Hepatocyte (in vitro differentiated cells): ENCODE measurements around the gene SMIM5. TPM values are rescaled to one million over a fixed set of nuclear protein-coding genes. Genes with fewer than 3 reads are reported as not detected.

Experiments
- DNase-seq: peaks from one replicate; pipeline ENCODE4 v3.0.0-alpha.2; 2016; ENCODE audit warnings: low spot score
- H2AFZ ChIP-seq: fragments of 200-600 bp; sonication (generic); 2 replicates; pipeline ENCODE4 v1.6.0; 2016; ENCODE audit warnings: antibody characterized with exemption, mild to moderate bottlenecking
- H3K27ac ChIP-seq: fragments of 200-600 bp; sonication (generic); 2 replicates; pipeline ENCODE4 v1.5.1; 2016; ENCODE audit warnings: mild to moderate bottlenecking
- H3K27me3 ChIP-seq: fragments of 200-600 bp; sonication (generic); 2 replicates; pipeline ENCODE4 v1.6.1; 2016
- H3K36me3 ChIP-seq: fragments of 200-600 bp; sonication (generic); replicated peaks from 2 replicates; pipeline ENCODE4 v1.5.1; 2016; ENCODE audit warnings: low read depth; ENCODE audit not compliant: insufficient read depth
- H3K4me1 ChIP-seq: fragments of 200-600 bp; sonication (generic); 2 replicates; pipeline ENCODE4 v1.5.1; 2016; ENCODE audit warnings: mild to moderate bottlenecking, moderate library complexity; ENCODE audit not compliant: insufficient read depth
- H3K4me2 ChIP-seq: fragments of 200-600 bp; sonication (generic); 2 replicates; pipeline ENCODE4 v1.6.0; 2016
- H3K4me3 ChIP-seq: fragments of 200-600 bp; sonication (generic); 2 replicates; pipeline ENCODE4 v1.5.1; 2016; ENCODE audit warnings: mild to moderate bottlenecking
- H3K79me2 ChIP-seq: fragments of 200-600 bp; sonication (generic); 2 replicates; pipeline ENCODE4 v1.6.0; 2017; ENCODE audit warnings: mild to moderate bottlenecking
- H3K9me2 ChIP-seq: fragments of 200-600 bp; sonication (generic); replicated peaks from 2 replicates; pipeline ENCODE4 v1.6.0; 2017; ENCODE audit warnings: mild to moderate bottlenecking; ENCODE audit not compliant: insufficient read depth
- H3K9me3 ChIP-seq: fragments of 200-600 bp; sonication (generic); 2 replicates; pipeline ENCODE4 v1.5.1; 2016; ENCODE audit warnings: low read depth, mild to moderate bottlenecking
- H4K20me1 ChIP-seq: fragments of 200-600 bp; sonication (generic); 2 replicates; pipeline ENCODE4 v1.6.0; 2016; ENCODE audit warnings: mild to moderate bottlenecking; ENCODE audit not compliant: insufficient read depth, poor library complexity, severe bottlenecking
- CTCF ChIP-seq: fragments of 200-600 bp; sonication (generic); IDR thresholded peaks from 2 replicates; pipeline ENCODE4 v1.5.1; 2016; ENCODE audit warnings: antibody characterized with exemption, mild to moderate bottlenecking; ENCODE audit not compliant: poor library complexity
- EZH2 ChIP-seq: fragments of 200-600 bp; sonication (generic); IDR thresholded peaks from 2 replicates; pipeline ENCODE4 v1.6.1; 2016; ENCODE audit warnings: antibody characterized with exemption, mild to moderate bottlenecking, borderline replicate concordance
- EZH2phosphoT487 ChIP-seq: fragments of 200-600 bp; sonication (generic); IDR thresholded peaks from one replicate; pipeline ENCODE4 v1.6.1; 2018; ENCODE audit warnings: antibody characterized with exemption, mild to moderate bottlenecking, low read depth, moderate library complexity; ENCODE audit not compliant: unreplicated experiment, severe bottlenecking
- WGBS: methylation state at CpG from one replicate; pipeline ENCODE4 v1.1.6; 2016; ENCODE audit warnings: low lambda C conversion rate; ENCODE audit errors: missing lambda C conversion rate; 5-methylcytosine and 5-hydroxymethylcytosine counted together
- polyA plus RNA-seq: library from polyadenylated mRNA; unstranded; fragments of >200 nt; fragmentation: Nextera tagmentation; extraction: Ambion mirVana; gene quantifications from 2 replicates; pipeline ENCODE4 v1.2.1, GENCODE V29; 2016
- total RNA-seq: library from RNA; depleted of rRNA; stranded (reverse); fragments of >200 nt; gene quantifications from 2 replicates; pipeline ENCODE4 v1.2.3, GENCODE V29; 2014

The SMIM5 gene
- total and polyA plus RNA-seq, 2 experiments from 2014 or later, result 4.1 to 6.8 TPM

GRCh38 chr17:75595920-75596313 is 37.3 kb upstream of the SMIM5 start:
- Histone ChIP-seq H3K4me2 (no peak overlapping the region), H4K20me1 (no peaks in the 10 kb centered on the region), H3K9me3 (no peaks in the 10 kb centered on the region), H3K27me3 (no peaks in the 10 kb centered on the region), H3K27ac (no peak overlapping the region), H3K9me2 (no peaks in the 10 kb centered on the region), H3K36me3 (no peaks in the 10 kb centered on the region), H2AFZ (no peak overlapping the region), H3K79me2 (no peaks in the 10 kb centered on the region), H3K4me3 (no peak overlapping the region), H3K4me1 (no peaks in the 10 kb centered on the region)
- TF ChIP-seq EZH2, result no peak
- no peak for TF ChIP-seq CTCF
- TF ChIP-seq EZH2phosphoT487, result no peak
- WGBS, result 82% methylated on average over 6 of the region's 6 CpGs
- DNase-seq, result no peak

- Histone ChIP-seq H3K4me1 (no peaks in the 10 kb centered on the region), H3K4me3 (no peak overlapping the region), H3K36me3 (no peaks in the 10 kb centered on the region), H4K20me1 (no peaks in the 10 kb centered on the region), H3K4me2 (no peak overlapping the region), H3K27ac (no peak overlapping the region), H3K9me2 (no peaks in the 10 kb centered on the region), H3K9me3 (no peaks in the 10 kb centered on the region), H3K79me2 (no peaks in the 10 kb centered on the region), H2AFZ (no peak overlapping the region), H3K27me3 (no peaks in the 10 kb centered on the region)
- DNase-seq, result no peak
- 88% methylated on average over 17 of the region's 17 CpGs for WGBS
- TF ChIP-seq CTCF, result no peak
- TF ChIP-seq EZH2, result no peak
- TF ChIP-seq EZH2phosphoT487, result no peak
Measured at GRCh38 chr17:75596320-75597087, 36.7 kb upstream of the SMIM5 start.

GRCh38 chr17:75601057-75601987 is 31.9 kb upstream of the SMIM5 start:
- Histone ChIP-seq H3K79me2 (no peaks in the 10 kb centered on the region), H3K36me3 (no peaks in the 10 kb centered on the region), H3K4me3 (no peak overlapping the region), H3K4me2 (no peak overlapping the region), H3K9me3 (no peaks in the 10 kb centered on the region), H3K4me1 (no peaks in the 10 kb centered on the region), H4K20me1 (no peaks in the 10 kb centered on the region), H2AFZ (no peak overlapping the region), H3K27ac (no peak overlapping the region), H3K27me3 (no peaks in the 10 kb centered on the region), H3K9me2 (no peaks in the 10 kb centered on the region)
- TF ChIP-seq CTCF, result peak; percentile 62
- TF ChIP-seq EZH2, result no peak
- 68% methylated on average over 28 of the region's 28 CpGs for WGBS
- peak; percentile 66 for DNase-seq
